Stimulated activated CD8-positive, alpha-beta memory T cell treated with anti-CD3 and anti-CD28 coated beads, Interleukin-7, amount 100 ng/mL, for 1 hour (primary cell): ENCODE data around the gene RBM26.
"Not testable (repeated sequence)": the region's sequence is repeated elsewhere in the genome, so short reads cannot be mapped to it uniquely, and the experiment has no call there.

ENCODE experiments used
- DNase-seq, 2 donors: peaks; one replicate each; pipeline ENCODE4 v3.0.0-alpha.2; 2020; ENCODE audit warnings: low read depth in 2 of 2

RBM26 gene

DNA sequence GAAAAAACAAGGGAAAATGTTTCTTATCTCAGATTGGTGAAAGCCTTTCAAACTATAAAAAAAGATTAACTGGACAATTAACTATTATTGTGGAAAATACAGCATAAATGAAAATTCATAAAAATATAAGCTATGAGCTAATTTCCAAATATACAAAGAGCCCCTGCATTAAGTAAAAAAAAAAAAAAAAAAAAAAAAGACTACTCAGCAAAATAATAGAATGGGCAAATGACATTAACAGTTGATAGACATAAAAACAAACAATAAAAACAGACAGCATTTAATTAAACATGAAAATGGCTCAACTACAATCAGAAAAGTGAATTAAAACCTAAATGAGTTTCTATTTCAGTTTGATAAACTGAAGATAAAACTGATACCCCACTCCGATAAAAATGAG, 77.5 kb downstream of the RBM26 start:
- no peak for DNase-seq

DNA sequence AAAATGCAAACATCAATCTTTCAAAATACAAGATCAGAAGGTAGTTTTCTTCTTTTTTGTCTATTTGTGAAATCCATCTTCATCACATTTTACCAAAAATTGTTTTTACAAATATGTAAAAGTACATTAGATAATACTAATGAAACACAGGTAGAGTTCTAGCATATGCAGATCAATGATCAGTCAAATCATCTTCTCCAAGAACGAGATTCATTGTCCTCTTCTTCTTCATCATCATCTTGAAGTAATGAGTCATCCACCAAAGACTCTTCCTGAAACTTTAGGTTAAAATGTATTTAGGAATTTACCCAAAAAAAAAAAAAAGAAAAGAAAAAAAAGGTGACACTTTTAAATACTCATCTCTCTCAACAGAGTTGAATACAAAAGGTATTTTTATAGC, 85.6 kb downstream of the RBM26 start:
- DNase-seq: no peak

DNA sequence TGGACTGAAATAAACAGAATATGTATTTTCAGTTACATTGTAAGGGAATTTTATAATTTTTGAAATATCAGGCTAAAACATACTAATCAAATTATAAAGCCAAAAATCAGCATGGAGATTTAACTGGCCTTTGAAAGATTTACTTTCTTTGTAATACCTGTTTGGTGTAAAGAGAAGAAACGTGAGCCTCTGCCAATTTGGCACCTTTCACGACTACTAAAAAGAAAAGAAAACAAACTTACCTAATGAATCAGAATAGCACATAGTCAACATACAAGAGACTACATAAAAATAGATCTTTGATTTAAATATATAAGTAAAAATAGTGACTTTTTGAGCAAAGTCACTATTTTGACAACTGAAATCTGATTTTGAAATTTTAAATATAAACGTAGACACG, 87.4 kb downstream of the RBM26 start:
- DNase-seq: no peak

DNA sequence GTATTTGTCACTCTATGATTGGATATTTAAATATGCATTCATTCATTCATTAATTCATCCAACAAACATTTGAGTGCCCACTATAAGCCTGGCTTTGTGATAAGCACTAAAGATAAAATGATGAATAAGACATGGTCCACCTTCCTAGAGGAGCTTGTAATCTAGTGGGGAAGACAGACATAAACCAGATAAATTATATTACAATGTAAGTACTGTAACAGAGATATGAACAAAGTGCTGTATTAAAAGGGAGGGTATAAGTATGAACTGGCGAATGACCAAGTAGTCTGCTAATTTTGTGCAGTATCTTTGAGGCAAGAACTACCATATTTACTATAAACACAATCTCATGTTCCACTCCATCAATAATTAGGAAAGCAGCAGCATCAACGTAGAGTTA, 88.2 kb downstream of the RBM26 start:
- DNase-seq: no peak

DNA sequence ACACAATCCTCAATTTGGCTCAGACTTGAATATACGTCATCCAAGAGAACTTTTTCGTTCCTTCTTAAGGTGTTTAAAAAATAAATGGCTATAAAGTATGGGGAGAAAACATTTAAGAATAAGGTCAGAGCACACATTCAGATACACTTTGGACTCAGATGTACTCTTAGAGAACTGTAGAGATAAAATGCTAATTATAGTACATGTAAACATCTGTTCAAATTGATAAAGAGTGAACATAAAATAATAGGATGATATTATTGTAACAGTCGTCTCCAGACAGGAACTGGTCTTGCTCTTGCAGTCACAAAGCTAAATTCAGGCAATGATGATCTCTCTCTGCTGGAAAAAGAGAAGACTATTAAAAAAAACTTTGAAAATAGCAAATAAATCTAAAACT, 91.4 kb downstream of the RBM26 start:
- no peak for DNase-seq

DNA sequence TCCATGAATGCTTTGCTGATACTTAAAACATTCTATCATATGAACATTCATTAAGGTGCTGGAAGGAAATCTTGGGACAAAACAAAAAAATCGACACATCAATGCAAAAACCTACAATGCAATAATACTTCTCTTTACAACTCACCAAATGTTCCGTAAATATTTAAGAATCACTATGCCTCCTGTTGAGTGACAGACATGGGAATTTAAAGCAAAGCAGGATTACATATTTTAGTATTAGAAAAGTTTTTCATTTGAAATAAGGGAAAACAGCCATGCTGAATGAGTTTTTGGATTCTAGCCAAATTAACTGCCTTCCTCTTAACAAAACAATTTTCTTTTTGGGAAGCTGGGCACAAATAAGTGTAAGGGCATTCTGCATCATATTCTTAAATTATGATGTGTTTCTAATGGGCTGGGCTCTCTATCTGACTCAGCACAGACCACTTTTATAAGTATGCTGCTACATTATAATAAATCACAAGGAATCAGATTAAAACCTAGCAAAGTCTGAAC, 93.7 kb downstream of the RBM26 start:
- no peak for DNase-seq

DNA sequence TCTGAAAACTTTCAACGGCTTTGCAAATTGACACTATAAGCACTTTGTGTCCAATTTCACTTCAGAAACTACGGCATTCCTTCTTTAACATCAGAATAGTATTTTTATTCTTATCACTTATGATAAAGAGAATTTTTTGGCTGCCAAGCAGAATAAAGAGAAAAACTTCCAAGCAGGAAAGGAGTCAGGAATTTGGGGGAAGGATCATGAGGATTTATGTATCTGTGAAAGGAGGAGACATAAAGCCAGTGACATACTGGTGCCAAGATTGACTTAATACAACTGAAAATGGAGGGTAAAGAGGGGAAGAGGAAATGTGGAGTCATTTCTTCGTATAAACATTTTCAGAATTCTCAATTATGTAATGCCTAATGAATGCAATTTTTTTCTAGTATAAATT, 94.7 kb downstream of the RBM26 start:
- no peak for DNase-seq

DNA sequence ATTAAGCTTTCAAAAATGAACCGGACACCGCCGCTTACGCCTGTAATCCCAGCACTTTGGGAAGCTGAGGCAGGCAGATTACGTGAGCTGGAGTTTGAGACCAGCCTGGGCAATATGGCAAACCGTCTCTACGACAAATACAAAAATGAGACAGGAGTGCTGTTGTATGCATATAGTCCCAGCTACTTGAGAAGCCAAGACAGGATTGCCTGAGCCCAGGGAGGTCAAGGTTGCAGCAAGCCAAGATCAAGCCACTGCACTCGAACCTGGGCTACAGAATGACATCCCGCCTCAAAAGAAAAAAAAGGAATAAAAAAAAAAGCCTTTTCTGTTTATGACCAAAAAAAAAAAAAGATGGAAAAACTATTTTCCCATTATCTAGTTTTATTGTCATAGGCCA, 96.4 kb downstream of the RBM26 start:
- no peak for DNase-seq

DNA sequence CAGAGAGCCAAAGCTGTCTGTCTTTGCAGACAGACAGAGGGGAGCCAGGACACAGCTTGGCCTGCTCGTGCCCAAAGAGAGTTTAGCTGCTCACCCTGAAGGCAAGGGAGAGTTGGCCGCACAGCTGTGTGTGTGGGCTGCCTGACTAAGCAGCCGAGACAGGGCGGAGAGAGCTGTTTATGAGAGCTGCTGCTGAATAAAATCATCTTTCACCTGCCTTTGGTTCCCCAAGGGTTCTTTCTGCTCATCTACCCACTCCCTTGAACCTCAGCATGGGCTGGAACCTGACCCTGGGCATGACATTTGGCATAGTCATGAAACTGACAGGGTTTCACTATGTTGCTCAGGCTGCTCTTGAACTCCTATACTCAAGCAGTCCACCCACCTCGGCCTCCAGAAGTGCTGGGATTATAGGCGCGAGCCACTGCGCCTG, 98.2 kb downstream of the RBM26 start:
- no peak for DNase-seq

DNA sequence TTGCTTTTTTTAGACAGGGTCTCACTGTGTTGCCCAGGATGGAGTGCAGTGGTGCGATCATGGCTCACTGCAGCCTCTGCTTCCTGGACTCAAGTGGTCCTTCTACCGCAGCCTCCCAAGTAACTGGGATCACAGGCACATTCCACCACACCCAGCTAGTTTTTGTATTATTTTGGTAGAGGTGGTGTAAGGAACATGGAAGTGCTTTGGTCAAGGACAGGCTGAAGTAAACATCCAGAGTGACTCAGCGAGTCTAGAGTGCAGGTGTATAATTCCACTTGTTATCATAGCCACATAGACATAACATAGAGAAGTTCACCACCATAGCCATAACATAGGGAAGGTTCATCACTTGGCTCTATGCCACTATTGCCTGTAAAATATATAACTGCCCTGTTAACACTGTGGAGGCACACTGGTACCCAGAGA, 98.6 kb downstream of the RBM26 start:
- no peak for DNase-seq

DNA sequence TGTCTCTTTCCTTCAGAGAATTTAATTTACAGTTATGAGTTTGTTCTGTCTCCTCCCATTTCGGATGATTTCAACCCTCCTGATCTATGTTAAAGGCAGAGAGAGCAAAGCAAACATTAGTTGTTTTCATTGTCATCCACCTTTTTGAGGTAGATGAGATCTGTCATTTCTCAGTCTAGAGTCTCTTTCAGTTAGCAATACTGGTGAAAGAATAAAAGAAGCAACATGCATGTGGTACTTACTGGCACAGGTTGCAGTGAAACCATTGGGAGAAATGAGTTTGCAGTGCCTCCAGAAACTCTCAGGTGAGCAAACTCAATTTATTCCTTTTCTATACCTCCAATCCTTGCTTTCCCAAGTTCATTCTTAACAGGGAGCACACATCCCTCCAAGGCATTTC, 99.4 kb downstream of the RBM26 start:
- no peak for DNase-seq

DNA sequence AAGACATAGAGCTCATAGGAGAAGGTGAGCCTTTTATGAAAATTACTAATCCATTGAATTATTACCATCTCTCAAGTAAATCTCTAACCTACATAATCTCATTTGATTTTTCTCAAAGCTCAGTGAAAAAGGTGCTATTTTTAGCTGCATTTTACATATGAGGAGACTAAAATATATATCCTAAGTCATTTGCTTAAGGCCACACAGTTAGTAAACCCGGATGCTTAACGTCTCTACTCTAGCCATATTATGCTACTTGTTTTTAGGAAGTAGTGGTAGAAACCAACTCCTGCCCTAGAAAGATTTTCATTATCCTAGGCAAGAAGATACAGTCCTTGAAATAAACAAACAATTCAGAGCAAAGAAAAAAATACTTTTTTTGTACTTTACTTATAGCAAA, 108.9 kb downstream of the RBM26 start:
- DNase-seq: no peak

DNA sequence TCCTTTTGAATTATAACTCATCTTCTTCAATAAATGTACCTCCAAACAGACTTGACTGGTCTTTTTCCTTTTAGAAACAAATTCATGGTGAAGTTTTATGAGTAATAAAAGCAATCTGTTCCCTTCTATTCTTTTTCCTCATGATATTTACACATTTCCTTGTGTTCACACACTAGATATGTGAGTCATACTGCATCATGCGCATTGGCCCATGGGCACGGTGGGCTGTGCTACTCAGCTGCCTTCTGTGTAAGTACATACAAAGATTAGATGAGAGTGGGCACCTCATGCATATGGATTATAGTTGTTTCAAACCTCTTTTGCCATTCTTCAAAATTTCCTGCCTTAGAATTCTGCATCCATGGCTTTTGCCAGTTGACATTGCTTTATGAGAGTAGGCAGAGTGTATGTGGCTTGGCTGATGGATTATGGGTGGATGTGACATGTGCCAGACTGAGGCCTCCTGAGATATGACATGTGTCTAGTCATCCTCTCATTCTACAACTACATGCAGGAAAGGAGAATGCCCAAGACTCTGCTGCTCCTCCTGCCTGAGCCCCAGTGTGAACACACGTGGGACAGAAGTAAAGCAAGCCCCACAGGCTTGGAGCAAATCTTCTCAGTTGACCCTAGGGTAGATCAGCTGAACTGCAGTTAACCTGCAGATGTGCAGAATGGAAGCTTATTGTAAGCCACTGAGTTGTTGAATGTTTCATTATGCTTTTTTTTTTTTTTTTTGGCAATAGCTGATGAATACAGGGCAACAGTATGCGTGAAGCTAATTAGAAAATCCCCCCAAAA, 109.9 kb downstream of the RBM26 start:
- no peak for DNase-seq

DNA sequence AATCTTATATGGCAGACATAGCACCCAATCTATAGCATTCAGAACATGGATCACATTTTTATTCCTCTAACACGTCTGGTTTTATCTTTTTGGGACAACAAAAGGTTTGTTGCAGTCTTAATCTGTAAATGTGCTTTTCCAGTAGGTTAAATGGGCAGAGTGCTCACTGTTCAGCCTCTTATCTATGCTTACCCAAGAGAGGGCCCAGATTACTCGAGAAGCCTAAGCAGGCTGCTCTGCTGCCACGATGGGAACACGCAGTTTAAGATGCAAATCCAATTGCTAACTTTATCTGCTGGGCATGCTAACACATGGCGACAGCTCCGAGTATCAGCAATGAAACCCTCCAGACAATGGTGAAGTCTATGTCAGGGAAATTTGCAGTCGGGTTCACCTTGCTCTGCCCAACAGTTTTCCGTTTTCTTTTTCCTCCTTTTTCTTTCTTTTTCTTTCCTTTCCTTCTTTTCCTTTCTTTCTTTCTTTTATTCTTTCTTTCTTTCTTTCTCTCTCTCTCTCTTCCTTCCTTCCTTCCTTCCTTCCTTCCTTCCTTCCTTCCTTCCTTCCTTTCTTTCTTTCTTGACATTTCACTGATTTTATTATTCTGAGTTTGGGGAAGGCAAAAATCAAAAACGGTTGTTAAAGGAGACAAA, 115.3 kb downstream of the RBM26 start:
- no peak for DNase-seq

DNA sequence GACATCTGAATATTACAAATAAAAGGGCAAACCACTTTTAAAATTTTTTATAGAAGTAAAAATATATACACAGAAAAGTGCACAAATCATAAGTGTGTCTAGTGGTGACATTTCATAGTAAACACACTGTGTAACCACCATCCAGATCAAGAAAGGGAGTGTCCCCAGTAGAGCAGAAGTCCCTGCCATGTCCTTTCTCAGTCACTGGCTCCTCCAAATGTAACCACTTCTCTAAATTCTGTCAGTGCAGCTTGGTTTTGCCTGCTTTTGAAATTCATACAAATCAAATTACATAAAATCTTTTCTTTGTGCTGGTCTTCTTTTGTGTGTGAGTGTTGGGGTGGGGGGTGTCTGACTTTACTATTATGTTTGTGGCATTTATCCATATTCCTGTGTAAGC, 116.5 kb downstream of the RBM26 start:
- no peak for DNase-seq

DNA sequence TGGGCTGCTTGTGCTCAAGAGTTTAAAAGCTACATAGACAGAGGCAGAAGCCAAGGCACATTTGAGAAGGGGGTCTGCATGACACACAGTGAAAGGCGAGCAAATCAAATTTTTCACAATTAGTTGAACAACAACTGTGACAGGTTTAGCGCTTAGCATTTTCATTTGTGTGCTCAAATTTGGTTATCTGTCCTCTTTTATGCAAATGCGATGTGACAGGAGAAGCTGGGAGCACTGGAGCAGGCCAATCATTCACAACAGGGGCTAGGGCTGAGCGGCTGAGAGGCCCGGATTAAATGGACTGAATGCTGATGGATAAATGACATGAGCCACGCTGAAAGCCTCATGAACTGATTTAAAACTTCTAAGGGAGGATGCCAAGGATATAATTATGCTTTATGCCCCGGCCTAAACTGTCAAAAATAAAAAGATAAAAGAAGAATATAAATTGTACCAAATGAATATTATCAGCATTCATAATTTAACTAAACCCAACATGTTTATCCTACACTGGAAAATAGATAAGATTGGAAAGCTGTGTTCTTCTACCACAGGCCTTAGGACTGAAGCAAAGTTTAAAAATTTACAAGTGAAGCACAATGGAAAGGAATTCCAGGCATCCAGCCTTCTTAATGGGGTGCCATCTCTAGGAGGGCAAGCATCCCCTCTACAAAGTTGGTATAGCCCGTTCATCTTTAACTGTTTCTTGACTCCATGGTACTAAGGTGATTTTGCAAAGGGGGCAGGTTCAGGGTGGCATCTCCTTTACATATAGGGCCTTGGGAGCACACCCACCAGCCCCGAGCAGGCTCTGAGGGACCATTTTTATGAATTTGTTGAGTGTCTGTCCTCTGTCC, 117.9 kb downstream of the RBM26 start:
- no peak for DNase-seq

DNA sequence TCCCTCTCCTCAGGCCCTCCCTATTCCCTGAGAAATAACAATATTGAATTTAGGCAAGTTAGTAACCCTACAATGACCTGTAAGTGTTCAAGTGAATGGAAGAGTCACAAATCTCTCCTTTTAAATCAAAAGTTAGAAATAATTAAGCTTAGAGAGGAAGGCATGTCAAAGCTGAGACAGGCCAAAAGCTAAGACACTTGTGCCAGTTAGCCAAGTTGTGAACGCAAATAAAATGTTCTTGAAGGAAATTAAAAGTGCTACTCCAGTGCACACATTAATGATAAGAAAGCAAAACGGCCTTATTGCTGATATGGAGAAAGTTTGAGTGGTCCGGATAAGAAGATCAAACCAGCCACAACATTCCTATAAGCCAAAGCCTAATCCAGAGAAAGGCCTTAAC, 120.9 kb downstream of the RBM26 start:
- DNase-seq: no peak

DNA sequence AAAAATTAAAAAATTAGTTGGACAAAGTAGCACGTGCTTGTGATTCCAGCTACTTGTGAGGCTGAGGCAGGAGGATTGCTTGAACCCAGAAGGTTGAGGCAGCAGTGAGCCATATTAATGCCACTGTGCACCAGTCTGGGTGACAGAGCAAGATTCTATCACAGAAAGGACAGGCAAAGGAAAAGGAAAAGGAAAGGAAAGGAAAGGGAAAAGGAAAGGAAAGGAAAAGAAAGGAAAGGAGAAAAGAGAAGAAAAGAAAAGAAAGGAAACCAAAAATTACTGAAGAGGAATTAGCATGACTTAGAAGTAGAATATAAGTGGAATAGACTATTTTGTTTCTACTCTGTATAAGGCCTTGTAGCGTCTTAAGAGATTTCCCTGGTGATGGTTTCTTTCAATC, 122.3 kb downstream of the RBM26 start:
- no peak for DNase-seq

DNA sequence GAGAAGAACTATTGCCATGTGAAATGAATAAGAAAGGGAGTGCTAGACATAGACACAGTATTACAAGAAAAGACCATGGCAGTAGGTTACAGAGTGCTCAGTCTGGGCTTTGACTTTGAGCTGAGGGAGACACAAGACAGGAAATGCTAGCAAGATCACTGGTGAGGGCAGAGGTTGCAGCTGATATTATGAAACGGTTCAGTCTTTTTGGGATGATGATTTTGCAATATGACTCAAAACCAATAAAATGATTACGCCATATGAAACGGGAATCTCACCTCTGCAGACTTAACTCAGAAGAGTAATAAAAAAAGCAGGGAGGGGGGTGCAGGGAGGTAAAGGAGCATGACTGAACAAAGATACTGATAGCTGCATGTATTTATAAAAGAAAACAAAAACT, 123.1 kb downstream of the RBM26 start:
- no peak for DNase-seq

DNA sequence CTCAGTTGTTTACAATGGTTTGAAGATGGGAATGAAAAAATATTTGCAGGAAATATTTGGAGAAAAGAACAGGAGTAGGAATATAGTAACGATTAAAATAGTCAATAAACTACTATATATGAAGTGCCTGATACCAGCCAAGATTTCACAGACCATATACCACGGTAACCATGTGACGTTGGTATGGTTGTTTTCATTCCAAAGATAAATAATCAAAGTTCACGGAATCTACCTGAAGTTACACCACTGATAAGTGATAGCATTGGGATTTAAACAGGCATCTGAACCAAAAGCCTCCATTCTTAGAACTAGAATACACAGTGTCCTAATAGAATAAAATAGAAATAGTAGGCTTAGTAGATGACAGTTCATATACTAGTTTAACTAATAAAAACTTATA, 123.5 kb downstream of the RBM26 start:
- no peak for DNase-seq

DNA sequence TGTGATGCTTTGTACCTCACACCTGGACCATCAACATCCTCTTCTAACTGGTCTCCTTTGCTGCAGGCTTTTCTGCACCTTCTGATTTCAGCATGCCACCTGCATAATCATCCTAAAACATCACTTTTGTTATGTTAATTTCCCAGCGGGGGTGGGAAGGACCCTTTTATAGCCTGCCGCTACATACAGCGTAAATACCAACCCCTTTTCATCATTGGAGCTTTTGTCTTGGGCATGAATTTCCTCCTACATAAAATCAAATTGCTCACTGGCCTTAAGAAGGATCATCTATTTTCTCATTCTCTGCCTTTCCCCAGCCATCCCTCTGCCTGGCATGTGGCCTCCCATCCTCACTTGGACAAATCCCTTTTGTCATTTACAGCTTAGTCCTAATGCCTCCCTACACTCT, 124.7 kb downstream of the RBM26 start:
- no peak for DNase-seq

DNA sequence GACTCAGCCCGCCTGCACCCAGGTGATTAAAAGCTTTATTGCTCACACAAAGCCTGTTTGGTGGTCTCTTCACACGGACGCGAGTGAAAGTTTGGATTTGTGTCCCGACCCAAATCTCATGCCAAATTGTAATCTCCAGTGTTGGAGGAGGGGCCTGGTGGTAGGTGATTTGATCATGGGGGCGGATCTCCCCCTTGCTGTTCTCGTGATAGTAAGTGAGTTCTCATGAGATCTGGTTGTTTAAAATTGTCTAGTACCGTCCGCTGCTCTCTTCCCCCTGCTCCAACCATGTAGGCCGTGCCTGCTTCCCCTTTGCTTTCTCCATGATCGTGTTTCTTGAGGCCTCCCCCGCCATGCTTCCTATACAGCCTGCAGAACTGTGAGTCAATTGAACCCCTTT, 126.3 kb downstream of the RBM26 start:
- not testable (repeated sequence) for DNase-seq
